Measurements from ENCODE around the gene ZBED5.
A peak's percentile ranks its signal among the peaks of the same experiment; 100 is the strongest.
"Not testable (repeated sequence)": the region's sequence is repeated elsewhere in the genome, so short reads cannot be mapped to it uniquely, and the experiment has no call there.

Gene ZBED5

GRCh38 chr11:10846660-10847059, 11.2 kb downstream of the ZBED5 start:
- intact Hi-C loops (cut with DNase I) = no loop called here
- DNase-seq = no peak

GRCh38 chr11:10845589-10845988, 12.3 kb downstream of the ZBED5 start:
- DNase-seq = no peak
- intact Hi-C loops (cut with DNase I) = no loop called here

- DNase-seq = no peak
- intact Hi-C loops (cut with DNase I) = no loop called here
These were observed 13.1 kb downstream of the ZBED5 start for GRCh38 chr11:10844796-10845195.

- no peak for DNase-seq
- intact Hi-C loops (cut with DNase I) = no loop called here
These were observed 13.5 kb downstream of the ZBED5 start for GRCh38 chr11:10844356-10844755.

GRCh38 chr11:10838881-10839280, 19.0 kb downstream of the ZBED5 start:
- no peak for DNase-seq
- intact Hi-C loops (cut with DNase I) = no loop called here

GRCh38 chr11:10838083-10838482, 19.8 kb downstream of the ZBED5 start:
- intact Hi-C loops (cut with DNase I) = no loop called here
- DNase-seq = no peak

GRCh38 chr11:10836884-10837283, 21.0 kb downstream of the ZBED5 start:
- DNase-seq; intact Hi-C loops (cut with DNase I): not testable (repeated sequence)

- DNase-seq = no peak
- intact Hi-C loops (cut with DNase I) = no loop called here
These were observed 28.7 kb downstream of the ZBED5 start for GRCh38 chr11:10829139-10829538.

GRCh38 chr11:10828402-10828801, 29.5 kb downstream of the ZBED5 start:
- no peak for DNase-seq
- intact Hi-C loops (cut with DNase I) = no loop called here

GRCh38 chr11:10824888-10825287, 33.0 kb downstream of the ZBED5 start:
- DNase-seq = no peak
- intact Hi-C loops (cut with DNase I) = no loop called here

GRCh38 chr11:10823152-10823579, 34.7 kb downstream of the ZBED5 start:
- DNase-seq = no peak
- intact Hi-C loops (cut with DNase I) = no loop called here

GRCh38 chr11:10822491-10822890, 35.4 kb downstream of the ZBED5 start:
- DNase-seq; intact Hi-C loops (cut with DNase I): not testable (repeated sequence)

- intact Hi-C loops (cut with DNase I) = no loop called here
- DNase-seq = no peak
These were observed 39.3 kb downstream of the ZBED5 start for GRCh38 chr11:10818594-10818993.

- DNase-seq = no peak
- intact Hi-C loops (cut with DNase I) = no loop called here
These were observed 43.9 kb downstream of the ZBED5 start for GRCh38 chr11:10813945-10814344.

- intact Hi-C loops (cut with DNase I) = loop anchor here (2.0 to 10.0 kb wide), 4 partner anchors 49 to 205 kb away; partner anchors contain the start of genes CTR9 and ZBED5
- peak in 33 of 42 donors; percentile 33 to 77 (median 57) for DNase-seq
These were observed 48.3 kb downstream of the ZBED5 start for GRCh38 chr11:10809373-10810160.

- intact Hi-C loops (cut with DNase I) = loop anchor here (2.0 to 10.0 kb wide), 4 partner anchors 50 to 206 kb away; partner anchors contain the start of genes CTR9 and ZBED5
- DNase-seq = peak; percentile 97 to 100 (median 99)
These were observed 49.1 kb downstream of the ZBED5 start, which contains the start of gene EIF4G2 for GRCh38 chr11:10808553-10809372. EIF4G2 (minus strand) TSS chr11:10808926.

- intact Hi-C loops (cut with DNase I) = loop anchor here (2.0 to 10.0 kb wide), 4 partner anchors 51 to 207 kb away; partner anchors contain the start of genes CTR9 and ZBED5
These were observed 49.7 kb downstream of the ZBED5 start for GRCh38 chr11:10808235-10808552.

GRCh38 chr11:10807493-10808234, 50.2 kb downstream of the ZBED5 start:
- intact Hi-C loops (cut with DNase I) = loop anchor here (2.0 to 10.0 kb wide), 4 partner anchors 51 to 207 kb away; partner anchors contain the start of genes CTR9 and ZBED5
- DNase-seq = peak; percentile 55 to 91 (median 77)

More at GRCh38 chr11:10808235-10808552, 49.7 kb downstream of the ZBED5 start:
- no peak for DNase-seq

GRCh38 chr11:10806206-10806605, 51.6 kb downstream of the ZBED5 start:
- no peak for DNase-seq
- intact Hi-C loops (cut with DNase I) = loop anchor here (5.0 to 10.0 kb wide), 3 partner anchors 51 to 209 kb away; partner anchors contain the start of gene CTR9

Measured in head of caudate nucleus (tissue), 42 donors.